ENCODE results near the gene INS. TPM values are rescaled to one million over a fixed set of nuclear protein-coding genes. Genes with fewer than 3 reads are reported as not detected.
"Not testable (repeated sequence)": the region's sequence is repeated elsewhere in the genome, so short reads cannot be mapped to it uniquely, and the experiment has no call there.

INS gene
- polyA plus RNA-seq, 12 donors = not detected

DNA sequence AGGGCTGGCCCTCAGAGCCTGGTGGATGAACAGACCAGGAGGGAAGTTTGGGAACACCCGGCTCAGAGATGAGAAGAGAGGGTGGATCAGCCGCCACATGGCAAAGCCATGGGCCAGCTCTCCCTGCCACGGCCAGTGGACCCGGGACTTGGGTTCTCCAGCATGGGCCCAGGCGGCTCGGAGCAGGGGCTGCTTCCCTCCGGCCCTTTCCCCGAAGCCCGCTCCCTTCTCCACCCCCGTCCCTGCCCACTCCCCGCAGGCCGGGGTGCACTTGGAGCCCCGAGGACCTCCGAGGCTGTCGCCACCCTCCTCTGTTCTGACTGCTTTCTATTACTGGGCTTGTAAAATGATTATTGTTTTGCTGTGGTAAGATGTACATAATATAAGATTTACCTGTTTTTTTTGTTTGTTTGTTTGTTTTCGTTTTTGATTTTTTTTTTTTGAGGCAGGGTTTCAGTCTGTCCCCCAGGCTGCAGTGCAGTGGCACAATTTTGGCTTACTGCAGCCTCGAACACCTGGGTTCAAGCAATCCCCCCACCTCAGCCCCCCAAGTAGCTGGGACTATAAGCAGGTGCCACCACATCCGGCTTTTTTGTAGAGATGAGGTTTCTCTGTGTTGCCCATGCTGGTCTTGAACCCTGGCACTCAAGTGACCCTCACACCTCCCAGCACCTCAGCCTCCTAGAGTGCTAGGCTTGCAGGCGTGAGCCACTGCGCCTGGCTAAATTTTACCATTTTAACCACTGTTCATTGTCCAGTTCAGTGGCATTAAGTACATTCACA is 21.9 kb upstream of the INS start:
- DNase-seq = no peak

DNA sequence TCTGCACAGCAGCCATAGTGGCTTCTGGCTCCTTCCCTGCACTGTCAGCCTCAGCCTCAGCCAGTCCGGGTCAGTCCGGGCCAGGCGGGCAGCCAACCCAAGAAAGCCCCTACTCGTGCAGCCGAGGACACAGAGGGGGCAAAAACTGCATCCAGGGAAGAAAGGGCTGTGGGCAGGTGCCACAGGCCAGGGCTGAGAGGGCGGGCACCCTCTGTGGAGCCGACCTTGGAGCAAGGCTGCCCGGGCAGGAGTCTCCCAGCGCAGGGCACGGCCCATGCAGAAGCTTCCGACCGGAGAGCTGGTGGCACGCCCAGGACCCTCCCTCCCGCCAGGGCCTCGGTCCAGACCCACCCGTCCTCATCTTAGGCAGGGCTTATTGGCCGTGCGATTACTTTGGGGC is 21.1 kb upstream of the INS start:
- DNase-seq = no peak

DNA sequence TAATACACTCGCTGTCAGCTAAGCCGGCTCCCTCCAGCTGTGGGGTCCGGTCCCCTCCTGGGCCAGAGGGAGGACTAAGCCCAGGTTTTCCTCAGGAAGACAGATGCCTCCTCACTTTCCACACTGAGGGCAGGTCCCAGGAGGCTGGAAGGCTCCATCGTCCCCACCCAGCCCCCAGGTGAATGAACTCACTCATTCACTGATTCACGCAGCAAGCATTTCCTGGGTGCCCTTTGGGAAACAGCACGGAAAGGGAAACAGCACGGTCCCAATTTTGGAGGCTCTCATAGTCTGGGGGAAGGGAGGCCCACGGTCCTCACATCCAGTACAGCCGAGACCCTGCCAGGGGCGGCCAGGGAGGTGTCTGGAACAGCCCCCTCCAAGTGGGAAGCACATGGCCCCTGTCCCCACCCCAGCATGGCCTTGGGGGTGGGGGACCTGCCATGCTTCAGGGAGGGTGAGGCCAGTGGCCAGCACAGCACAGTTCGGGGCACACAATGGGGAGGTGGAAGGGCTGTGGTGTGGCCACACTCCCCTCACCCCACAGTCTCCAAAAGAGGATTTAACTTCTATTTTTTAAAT is 19.9 kb upstream of the INS start:
- no peak for DNase-seq

DNA sequence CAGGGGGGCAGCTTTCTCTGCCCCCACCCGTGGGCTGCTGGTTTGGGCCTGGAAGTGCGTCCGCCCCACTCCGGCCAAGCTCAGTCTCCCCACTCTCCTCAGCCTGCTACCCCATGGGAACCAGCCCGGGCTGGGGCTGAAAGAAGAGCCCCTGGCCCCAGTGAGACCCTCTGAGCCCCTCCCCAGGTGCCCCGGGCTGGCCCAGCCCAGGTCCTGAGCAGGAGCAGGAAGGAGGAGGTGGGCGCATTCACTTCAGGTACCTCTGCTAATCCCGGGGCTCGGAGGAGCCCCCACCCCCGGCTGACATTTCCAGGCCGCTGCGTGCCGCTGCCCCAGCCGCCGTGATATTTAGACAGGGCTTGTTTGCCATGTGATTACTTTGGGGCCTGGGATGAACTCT is 19.3 kb upstream of the INS start:
- DNase-seq = no peak

DNA sequence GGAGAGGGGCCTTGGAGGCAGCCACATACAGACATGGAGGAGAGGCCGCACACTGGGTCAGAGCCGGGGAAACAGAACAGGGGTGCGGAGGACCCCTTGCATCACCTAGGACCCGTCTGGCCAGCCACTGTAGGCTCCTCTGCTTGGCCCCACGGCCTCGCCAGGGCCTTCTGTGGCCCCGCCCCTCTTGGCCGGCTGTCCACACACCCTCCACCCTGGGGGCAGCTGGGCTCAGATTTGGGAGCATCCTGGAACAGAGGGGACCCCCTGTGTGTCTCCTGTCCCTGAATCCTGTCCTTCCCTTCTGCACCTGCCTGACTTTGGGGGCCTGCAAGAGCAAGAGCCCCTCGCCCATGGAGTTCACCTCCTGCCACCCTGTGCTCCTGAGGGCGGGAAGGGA is 18.5 kb upstream of the INS start:
- no peak for DNase-seq

DNA sequence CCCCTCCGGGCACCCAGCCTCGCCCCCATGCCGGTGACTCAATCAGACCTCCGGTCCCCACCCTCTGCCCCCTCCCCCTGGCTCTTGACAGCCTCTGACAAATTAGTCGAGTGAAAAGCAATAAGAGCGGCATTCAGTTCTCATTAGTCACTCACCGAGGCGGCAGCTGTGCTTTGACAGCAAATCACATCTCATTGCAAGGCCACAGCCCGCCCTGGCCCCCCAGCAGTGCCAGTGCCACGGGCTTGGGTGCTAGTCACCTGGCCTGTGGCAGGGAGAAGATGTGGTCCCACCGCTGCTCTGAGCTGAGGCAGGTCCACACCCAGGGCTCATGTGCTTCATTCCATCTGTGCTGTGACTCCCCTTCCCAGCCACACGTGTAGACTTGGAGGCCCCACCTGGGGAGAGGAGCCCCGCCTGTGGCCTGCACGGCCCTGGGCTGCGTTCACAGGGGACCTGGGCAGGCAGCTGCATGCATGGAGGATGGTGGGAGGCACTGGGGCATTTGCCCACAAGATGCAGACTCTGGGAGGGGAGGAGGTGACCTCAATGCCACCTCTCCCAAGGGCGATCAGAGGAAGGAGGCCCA is 18.0 kb upstream of the INS start:
- no peak for DNase-seq

DNA sequence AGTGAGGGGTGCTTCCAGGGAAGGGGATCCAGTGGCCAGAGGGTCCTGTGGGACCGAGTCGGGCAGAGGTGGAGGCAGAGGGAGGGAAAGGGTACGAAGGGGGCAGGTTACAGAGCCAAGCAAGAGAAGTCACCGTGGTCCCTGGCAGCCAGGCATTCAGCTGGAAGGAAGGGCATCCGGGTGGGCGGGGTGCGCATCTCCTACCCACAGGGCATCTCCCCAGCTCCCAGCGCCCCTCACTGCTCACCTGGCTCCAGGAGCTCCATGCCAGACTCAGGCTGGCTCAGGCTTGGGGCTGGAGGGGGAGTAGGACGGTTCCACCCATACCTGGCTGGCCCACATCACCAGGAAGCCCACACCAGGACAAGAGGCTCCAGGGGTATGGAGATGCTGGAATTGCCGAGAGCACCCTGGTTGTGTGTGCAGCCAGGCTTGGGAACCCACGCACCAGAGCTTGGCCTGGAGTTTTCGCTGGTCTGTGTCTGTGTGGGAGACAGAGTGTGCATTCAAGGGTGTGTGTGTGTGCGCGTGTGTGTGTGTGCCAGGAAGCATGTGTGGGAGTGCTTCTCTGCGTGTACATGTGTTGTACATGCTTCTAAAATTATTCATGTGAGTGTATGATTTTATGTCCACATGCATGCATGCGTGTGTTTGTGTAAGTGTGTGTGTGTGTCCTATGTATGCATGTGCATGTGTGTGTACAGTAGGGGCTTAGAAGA is 17.2 kb upstream of the INS start:
- DNase-seq = not testable (repeated sequence)

DNA sequence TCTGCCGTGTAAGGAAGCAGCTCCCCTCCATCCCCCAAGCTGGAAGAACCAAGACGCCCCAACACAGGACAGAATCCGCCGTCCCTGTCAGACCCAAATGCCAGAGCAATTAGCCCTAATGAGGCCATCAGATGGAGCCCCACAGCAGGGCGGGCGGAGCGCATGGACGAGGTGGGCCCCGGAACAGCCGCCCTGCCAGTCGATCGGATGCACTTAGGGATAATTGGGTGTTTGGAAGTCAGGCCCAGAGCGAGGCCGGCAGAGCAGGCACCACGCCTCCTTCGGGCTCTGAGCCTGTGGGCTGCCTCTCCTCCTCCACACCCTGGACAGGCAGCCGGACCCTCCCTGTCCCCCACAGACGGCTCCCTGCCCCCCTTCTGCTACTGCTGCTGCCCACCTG is 16.1 kb upstream of the INS start:
- no peak for DNase-seq

DNA sequence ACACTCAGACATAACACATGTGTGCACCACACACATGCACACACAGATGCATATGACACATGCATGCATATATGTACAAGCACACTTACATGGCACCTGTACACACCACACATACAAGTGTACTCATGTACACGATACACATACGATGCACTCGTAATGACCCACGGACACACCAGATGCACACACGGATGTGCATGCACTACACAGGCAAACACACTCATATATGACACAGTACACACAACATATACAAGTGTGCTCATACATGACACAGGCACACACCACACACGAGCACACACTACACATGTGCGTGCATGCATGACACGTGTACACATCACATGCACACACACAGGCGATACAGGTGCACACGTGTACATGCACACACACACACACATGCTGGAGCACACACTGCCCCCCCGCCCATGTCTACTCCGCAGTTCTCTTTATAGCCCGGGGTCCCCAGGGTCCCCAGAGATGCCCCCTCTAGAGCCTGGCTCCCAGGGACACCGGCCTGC is 15.4 kb upstream of the INS start:
- DNase-seq = no peak

DNA sequence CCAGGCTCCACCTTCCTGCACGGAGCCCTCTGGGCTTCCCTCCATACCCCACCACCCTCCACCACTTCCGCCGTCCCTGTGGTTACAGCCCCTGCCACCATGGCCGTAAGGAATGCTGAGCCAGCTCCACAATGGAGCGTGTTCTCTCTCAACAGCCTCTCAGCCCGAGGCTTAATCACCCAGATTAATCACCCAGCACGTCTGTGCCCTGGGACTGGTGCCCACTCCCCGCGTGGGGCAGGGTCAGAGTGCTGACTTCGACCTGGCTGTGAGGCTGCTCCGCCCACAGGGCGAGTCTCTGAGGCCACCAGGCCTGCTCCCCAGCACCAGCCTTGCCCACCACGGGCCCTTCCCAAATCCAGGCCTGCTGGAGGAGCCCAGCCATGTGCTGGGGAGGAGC is 14.7 kb upstream of the INS start:
- DNase-seq = no peak

DNA sequence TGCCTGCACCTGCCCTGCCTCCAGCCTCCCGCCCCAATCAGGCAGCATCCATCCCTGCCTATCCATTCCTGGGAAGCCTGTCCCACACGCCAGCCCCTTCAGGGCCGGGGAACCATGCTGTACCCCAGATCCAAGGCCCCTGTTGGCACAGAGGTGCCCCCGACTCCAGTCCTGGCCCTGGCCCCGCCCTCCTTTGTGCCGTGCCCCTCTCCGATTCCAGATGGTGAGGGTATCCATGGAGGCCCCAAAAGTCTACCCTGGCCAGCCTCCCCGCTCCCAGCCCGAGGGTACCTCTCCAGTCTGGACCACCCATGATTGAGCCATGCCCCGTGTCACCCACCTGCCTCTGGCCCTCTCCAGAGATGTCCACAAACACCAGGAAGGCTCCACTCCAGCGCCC is 13.4 kb upstream of the INS start:
- no peak for DNase-seq

DNA sequence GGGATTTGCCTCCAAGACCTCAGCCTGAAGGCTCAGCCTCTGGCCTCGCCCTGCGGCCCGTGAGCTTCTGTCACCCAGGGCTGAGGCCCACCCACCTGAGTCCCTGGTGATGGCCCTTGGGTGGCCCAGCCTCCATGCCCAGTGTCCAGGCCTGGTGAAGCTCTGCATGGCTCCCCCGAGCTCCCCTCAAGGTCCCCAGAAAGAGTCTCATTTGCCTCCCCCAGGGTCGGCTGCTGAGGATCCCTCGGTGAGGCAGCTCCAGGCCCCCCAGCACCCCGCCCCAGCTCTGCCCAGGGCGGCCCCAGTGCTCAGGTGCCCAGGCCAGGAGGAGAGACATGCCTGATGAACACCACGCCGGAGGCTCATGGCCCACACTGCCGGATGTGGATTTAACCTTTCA is 12.8 kb upstream of the INS start:
- no peak for DNase-seq

DNA sequence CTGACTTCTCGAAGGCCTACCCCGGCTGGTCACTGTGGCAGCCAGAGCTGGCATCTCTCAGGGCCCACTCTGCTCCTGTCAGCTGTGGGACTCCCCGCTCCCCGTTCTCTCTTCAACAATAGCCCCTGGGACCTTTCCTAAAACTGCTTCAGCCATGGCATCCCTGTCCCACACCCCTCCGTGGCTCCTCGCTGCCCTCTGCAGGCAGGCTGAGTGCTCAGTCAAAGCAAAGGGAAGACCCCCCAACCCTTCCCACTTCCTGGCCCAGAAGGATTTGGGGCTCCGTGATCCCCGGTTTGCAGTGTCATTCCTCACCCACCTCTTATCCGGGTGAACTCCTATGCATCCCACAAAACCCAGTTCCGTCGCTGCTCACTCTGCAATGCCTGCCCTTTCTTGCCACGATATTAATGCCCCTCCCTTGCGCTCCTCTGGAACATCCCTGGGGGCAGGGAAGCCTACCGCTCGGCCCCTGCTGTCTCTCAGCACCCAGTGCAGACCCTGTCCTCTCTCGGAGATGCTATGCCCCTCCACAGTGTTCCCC is 12.2 kb upstream of the INS start:
- no peak for DNase-seq

DNA sequence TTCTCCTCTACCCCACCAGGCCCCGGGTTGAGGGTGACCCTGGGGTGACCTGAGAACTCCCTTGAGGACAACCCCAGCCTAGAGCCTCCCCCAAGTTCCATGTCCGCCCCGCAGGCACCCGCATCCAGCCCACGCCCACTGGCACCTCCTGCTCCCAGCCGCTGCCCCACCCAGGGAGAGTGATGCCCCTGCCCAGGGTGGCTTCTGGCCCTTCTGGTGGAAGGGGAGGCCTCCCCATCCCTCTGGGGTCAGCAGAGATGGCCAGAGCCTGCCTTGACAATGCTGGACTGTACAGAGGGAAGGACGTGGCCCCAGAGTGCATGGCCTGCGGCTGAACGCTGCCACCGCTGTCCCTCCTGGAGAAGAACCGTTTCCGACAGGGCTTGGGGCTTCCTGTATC is 11.7 kb upstream of the INS start:
- DNase-seq = no peak

DNA sequence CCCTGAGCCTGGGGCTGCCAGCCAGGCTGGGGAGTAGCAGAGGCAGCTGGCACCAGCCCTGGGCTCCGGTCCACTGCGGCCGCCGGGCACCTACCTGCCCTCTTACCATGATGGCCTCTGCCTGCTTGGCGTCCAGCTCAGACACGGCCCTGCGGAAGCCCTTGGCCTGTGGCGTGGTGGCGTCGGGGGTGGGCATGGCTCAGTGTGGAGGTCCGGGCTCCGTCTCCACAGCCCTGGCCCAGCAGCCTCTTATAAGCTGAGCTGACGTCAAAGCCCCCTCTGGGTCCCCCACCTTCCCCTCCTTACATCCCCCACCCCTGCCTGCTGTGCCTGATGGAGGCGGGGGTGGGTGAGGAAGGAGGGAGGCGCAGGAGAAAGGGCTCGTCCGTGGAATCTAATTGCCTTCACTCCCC is 10.6 kb upstream of the INS start, which contains the start of gene TH:
TH (minus strand) TSS at position 225 of the 413 bp plus-strand sequence; CDS start at position 196, 29 bp downstream.
- no peak for DNase-seq

DNA sequence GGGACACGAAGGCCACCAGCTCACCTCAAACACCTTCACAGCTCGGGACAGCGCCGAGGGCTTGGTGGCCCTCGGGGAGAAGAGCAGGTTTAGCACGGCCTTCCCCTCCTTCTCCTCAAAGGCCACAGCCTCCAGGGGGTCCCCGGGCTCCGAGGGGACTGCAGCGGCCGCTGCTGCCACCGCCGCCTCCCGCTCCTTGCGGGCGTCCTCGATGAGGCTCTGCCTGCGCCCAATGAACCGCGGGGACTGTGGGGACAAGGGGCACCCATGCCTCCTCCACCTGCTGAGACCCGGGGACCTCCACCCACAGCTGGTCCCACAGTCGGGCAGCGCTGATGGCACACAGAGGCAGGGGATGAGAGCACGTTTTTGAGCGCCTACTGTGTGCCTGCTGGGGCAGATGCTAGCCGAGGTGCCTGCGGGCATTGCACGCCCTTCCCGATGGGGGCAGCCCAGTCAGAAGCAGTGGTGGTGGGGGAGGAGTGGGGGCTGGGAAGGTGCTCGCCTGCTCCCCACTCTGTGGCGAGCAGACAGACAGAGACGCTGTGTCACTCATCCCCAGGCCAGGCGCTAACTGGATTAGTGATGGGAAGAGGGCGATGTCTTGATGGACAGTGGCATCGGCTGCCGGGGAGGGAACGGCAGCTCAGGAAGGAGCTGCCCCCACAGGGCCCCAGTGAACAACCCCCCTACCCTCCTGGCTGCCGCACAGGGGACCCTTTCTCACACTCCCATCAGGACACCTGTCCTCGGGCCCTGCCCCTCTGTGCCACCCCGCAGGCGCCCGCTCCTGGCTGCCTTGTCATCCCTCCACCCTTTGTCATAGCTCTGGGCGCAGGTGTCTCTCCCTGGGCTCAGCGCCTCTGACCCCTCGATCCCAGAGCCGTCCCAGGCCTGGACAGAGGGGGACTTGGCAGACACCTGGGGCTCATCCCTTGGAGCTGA is 8.9 kb upstream of the INS start:
- DNase-seq = no peak

DNA sequence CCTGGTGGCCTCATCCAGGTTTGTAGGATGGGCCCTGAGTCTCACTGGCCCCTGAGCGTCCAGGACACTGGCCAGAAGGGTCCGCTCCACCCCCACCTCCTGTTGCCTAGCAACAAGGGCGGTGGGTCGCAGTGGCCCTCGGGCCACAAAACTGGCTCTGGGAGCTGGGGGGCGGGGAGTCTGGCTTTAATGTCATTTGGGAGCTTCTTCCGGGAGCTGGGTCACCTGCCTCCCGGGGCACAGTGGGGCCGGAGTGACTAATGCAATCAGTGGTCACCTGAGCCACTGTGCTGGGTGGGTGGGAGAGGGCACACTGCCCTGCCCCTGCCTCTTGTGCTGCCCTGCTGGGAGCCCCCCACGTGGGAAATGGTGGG is 8.0 kb upstream of the INS start:
- no peak for DNase-seq

DNA sequence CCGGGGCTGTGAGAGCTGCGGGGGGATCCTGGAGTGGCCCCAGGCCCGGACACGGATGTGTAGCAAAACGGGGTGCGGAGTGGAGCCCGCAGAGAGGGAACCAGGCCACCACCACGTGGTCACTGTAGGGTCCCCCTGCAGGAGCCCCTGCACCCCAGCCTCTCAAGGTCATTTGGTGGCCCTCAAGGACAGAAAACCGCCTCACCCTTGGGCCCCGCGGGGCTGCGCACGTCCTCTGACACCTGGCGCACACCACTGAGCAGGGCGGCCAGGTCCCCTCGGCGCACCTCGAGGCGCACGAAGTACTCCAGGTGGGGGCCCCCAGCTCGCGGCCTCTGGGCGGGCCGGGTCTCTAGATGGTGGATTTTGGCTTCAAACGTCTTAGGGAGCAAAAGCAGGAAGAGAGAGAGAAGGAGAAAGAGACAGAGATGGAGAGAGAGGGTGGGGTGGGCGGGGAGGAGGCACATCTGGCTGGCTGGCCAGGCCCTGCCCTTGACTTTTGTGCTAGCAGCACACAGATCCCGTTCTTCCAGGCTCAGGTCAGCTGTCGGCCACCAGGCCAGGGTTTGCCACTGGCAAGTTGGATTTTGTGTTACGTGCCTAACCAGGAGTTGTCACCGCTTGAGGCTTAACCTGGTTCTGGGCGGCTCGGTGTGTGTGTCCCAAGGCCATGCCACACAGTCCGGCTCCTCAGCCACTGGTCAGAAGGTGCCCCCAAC is 7.4 kb upstream of the INS start:
- DNase-seq = no peak

DNA sequence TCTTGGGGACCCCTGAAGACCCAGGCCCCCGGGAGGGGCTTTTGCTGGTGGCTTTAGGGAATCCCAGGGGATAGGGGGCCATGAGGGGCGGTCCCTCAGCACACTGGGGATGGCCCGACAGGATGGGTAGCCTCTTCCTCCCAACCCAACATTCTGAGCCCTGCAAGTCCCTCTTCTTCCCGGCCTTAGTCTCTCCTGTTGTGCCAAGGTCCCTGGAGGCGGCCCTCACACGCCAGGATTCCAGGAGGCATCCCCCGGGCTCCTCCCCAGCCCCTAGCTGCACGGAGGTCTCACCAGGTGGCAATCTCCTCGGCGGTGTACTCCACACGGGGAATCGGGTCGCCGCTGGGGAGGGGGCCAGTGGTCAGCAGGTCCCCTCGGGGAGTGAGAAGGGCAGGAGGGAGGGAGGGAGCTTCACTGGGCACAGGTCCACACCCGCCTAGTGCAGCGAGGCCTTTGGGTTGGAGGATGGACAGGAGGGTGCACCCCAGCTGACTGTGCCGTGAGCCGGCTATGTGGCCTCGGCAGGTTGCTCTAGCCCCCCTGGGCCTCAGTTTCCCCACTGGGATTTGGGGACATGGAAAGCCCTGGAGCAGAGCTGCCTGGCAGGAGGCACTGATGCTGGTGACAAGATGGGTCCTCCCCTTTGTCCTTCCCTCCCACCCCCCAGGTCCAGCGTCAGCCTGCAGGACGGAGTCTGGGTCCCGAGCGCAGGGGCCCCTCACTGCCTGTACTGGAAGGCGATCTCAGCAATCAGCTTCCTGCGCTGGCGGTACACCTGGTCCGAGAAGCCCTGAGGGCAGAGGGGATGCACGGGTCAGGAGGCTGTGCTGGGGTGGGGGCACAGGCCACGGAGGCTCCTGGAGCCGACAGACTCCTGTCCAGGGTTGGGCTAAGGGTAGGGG is 6.4 kb upstream of the INS start:
- DNase-seq = no peak
